Ishikawa (cell line): ENCODE results near the gene CBLB.

Experiments used
- CEBPB ChIP-seq: IDR thresholded peaks from 2 replicates; pipeline ENCODE4 v1.6.1; 2012
- CREB1 ChIP-seq: IDR thresholded peaks from 2 replicates; pipeline ENCODE4 v1.6.1; 2012; ENCODE audit warnings: low read depth
- EGR1 ChIP-seq: IDR thresholded peaks from 2 replicates; pipeline ENCODE4 v1.6.1; 2012
- EP300 ChIP-seq: IDR thresholded peaks from 2 replicates; pipeline ENCODE4 v1.6.1; 2012; ENCODE audit warnings: borderline replicate concordance
- FOXM1 ChIP-seq: IDR thresholded peaks from 2 replicates; pipeline ENCODE4 v1.6.1; 2012; ENCODE audit warnings: low read depth, borderline replicate concordance
- NFIC ChIP-seq: IDR thresholded peaks from 2 replicates; pipeline ENCODE4 v1.6.1; 2012
- RAD21 ChIP-seq: IDR thresholded peaks from 2 replicates; pipeline ENCODE4 v1.6.1; 2012; ENCODE audit warnings: low read depth
- TAF1 ChIP-seq: IDR thresholded peaks from 2 replicates; pipeline ENCODE4 v1.6.1; 2012; ENCODE audit warnings: low read depth, mild to moderate bottlenecking
- TCF12 ChIP-seq: IDR thresholded peaks from 2 replicates; pipeline ENCODE4 v1.6.1; 2012; ENCODE audit warnings: low read depth
- TEAD4 ChIP-seq: IDR thresholded peaks from 2 replicates; pipeline ENCODE4 v1.6.1; 2012
- YY1 ChIP-seq: IDR thresholded peaks from 2 replicates; pipeline ENCODE4 v1.6.1; 2012; ENCODE audit warnings: low read depth
- ZBTB7A ChIP-seq: IDR thresholded peaks from 2 replicates; pipeline ENCODE4 v1.6.1; 2012; ENCODE audit warnings: low read depth
- TF ChIP-seq, protein P1 (sequence below): IDR thresholded peaks from 2 replicates; pipeline ENCODE4 v1.6.1; 2012
- TF ChIP-seq, protein P2 (sequence below): IDR thresholded peaks from 2 replicates; pipeline ENCODE4 v1.6.1; 2012; ENCODE audit warnings: low read depth, mild to moderate bottlenecking
- TF ChIP-seq, protein P3 (sequence below): IDR thresholded peaks from 2 replicates; pipeline ENCODE4 v1.6.1; 2012

Gene CBLB

DNA sequence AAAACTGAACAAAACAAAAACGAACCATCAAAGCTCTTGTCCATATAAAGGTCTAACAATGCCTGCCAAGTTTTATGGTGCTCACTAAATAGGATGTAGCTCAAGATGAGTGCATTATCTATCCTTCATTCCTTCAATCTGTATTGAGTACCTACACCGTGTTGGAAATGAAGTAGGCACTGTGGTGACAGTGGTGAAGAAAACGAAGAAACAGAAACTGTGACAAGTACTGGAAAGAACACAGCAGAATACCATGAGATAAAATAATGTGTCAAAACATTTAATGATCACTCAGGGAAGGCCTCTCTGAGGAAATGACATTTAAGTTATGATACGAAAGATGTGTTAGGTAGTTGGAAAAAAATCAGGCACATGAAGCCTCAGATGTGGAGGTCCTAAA, 36.2 kb downstream of the CBLB start:
- TF ChIP-seq EGR1 (no peak), ZBTB7A (no peak), CREB1 (no peak), NFIC (no peak), RAD21 (no peak), TEAD4 (no peak), TCF12 (no peak), EP300 (no peak), FOXM1 (no peak), YY1 (no peak), CEBPB (no peak), TAF1 (no peak)
- TF ChIP-seq, protein P1, sequence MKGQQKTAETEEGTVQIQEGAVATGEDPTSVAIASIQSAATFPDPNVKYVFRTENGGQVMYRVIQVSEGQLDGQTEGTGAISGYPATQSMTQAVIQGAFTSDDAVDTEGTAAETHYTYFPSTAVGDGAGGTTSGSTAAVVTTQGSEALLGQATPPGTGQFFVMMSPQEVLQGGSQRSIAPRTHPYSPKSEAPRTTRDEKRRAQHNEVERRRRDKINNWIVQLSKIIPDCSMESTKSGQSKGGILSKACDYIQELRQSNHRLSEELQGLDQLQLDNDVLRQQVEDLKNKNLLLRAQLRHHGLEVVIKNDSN = no peak
- TF ChIP-seq, protein P2, sequence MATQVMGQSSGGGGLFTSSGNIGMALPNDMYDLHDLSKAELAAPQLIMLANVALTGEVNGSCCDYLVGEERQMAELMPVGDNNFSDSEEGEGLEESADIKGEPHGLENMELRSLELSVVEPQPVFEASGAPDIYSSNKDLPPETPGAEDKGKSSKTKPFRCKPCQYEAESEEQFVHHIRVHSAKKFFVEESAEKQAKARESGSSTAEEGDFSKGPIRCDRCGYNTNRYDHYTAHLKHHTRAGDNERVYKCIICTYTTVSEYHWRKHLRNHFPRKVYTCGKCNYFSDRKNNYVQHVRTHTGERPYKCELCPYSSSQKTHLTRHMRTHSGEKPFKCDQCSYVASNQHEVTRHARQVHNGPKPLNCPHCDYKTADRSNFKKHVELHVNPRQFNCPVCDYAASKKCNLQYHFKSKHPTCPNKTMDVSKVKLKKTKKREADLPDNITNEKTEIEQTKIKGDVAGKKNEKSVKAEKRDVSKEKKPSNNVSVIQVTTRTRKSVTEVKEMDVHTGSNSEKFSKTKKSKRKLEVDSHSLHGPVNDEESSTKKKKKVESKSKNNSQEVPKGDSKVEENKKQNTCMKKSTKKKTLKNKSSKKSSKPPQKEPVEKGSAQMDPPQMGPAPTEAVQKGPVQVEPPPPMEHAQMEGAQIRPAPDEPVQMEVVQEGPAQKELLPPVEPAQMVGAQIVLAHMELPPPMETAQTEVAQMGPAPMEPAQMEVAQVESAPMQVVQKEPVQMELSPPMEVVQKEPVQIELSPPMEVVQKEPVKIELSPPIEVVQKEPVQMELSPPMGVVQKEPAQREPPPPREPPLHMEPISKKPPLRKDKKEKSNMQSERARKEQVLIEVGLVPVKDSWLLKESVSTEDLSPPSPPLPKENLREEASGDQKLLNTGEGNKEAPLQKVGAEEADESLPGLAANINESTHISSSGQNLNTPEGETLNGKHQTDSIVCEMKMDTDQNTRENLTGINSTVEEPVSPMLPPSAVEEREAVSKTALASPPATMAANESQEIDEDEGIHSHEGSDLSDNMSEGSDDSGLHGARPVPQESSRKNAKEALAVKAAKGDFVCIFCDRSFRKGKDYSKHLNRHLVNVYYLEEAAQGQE = no peak
- TF ChIP-seq, protein P3, sequence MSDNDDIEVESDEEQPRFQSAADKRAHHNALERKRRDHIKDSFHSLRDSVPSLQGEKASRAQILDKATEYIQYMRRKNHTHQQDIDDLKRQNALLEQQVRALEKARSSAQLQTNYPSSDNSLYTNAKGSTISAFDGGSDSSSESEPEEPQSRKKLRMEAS = no peak

GRCh38 chr3:105830836-105831235, 38.0 kb downstream of the CBLB start:
- TF ChIP-seq TEAD4 = no peak

GRCh38 chr3:105829871-105830622, 38.8 kb downstream of the CBLB start:
- no peak for TF ChIP-seq EP300
- TF ChIP-seq NFIC = no peak
- TF ChIP-seq, protein P2 = no peak
- TF ChIP-seq TCF12 = no peak
- TF ChIP-seq CEBPB = no peak
- no peak for TF ChIP-seq CREB1
- no peak for TF ChIP-seq RAD21
- no peak for TF ChIP-seq ZBTB7A
- TF ChIP-seq, protein P3 = no peak
- TF ChIP-seq FOXM1 = no peak
- TF ChIP-seq, protein P1 = no peak
- TF ChIP-seq TAF1 = no peak
- TF ChIP-seq YY1 = no peak
- no peak for TF ChIP-seq EGR1
- no peak for TF ChIP-seq TEAD4

- TF ChIP-seq, protein P1 = no peak
- TF ChIP-seq RAD21 = no peak
- TF ChIP-seq EP300 = no peak
- TF ChIP-seq EGR1 = no peak
- no peak for TF ChIP-seq CEBPB
- TF ChIP-seq, protein P2 = no peak
- no peak for TF ChIP-seq TAF1
- no peak for TF ChIP-seq TEAD4
- no peak for TF ChIP-seq ZBTB7A
- TF ChIP-seq FOXM1 = no peak
- TF ChIP-seq CREB1 = no peak
- TF ChIP-seq, protein P3 = no peak
- TF ChIP-seq TCF12 = no peak
- no peak for TF ChIP-seq NFIC
- no peak for TF ChIP-seq YY1
These were observed 39.6 kb downstream of the CBLB start for GRCh38 chr3:105829229-105829628.
